Suppressor macrophage (primary cell): ENCODE measurements around the gene IL10RA.
A peak's percentile ranks its signal among the peaks of the same experiment; 100 is the strongest.
"Not testable (repeated sequence)": the region's sequence is repeated elsewhere in the genome, so short reads cannot be mapped to it uniquely, and the experiment has no call there.

Source experiments
- DNase-seq, 4 experiments: peaks; one replicate each; pipeline ENCODE4 v3.0.0-alpha.2; 2020 to 2022
- total RNA-seq, 17 experiments: gene quantifications; one replicate each; lab custom pipeline; 2026; ENCODE audit warnings: mixed read lengths in 6 of 17, inconsistent platforms in 3 of 17; lab: John Stamatoyannopoulos, UW

IL10RA gene
- 155 to 2,916 (median 306) reads per million in 17 experiments for total RNA-seq

- DNase-seq: peak; percentile 97 to 98 (median 98)
Measured at GRCh38 chr11:117985953-117986887, at the start of gene IL10RA. IL10RA (plus strand) TSS chr11:117986394; CDS start chr11:117986468, 74 bp downstream.

GRCh38 chr11:117936973-117937372, 49.2 kb upstream of the IL10RA start:
- DNase-seq: no peak

- no peak for DNase-seq
Measured at GRCh38 chr11:117940736-117941135, 45.5 kb upstream of the IL10RA start.

DNA sequence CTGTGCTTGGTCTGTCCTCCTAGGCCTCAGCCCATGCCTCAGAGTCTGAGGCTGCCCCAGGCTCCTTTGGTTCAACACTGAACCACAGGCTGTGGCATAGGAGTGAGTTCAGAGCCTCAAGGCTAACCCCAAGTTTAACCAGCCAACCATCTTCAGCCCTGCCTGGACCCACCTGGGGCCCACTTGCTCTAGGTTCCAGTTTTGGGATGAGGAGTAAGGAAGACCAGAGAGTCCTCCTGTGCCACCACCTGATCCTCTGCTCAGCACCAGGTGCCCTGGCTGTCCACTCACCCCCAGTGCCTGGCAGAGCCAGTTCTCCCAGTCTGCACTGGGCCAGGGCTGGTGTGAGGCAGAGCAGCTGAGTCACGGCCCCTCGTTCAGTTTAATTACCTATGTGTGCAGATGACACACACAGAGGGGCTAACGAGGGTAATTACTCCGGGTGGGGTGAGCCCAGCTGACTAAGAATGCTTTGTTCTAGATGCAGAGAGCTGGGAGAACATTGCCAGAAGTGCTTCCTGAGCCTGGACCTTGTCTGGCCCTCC, 45.0 kb upstream of the IL10RA start:
- no peak for DNase-seq

DNA sequence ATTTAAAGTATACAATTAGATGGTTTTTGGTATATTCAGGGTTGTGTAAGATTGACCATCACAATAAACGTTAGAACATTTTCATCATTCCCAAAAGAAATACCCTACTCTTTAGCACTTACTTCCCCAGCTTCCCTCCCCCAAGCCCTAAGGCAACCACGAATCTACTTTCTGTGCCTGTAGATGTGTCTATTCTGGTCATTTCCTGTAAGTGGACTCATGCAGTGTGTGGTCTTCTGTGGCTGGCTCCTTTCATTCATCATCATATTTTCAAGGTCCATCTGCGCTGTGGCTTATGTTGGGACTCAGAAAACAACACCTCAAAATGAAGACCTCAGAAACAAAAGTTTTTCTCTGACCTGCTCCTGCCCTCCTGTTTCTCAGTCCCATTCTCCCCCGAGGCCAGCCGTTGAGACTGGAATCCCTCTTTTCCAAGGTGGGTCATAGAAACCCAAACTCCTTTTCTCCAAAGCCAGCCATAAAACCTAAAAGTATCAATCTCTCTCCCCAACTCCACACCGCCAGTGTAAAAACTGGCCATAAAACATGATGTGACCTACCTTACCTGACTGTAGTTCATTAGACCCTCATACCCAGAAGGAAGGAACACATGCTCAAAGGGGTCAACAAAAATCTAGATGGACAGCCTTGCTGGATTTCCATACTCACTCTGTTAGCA, 44.1 kb upstream of the IL10RA start:
- DNase-seq: no peak

GRCh38 chr11:117944554-117944953, 41.6 kb upstream of the IL10RA start:
- no peak for DNase-seq

GRCh38 chr11:117945047-117945810, 41.0 kb upstream of the IL10RA start:
- DNase-seq: peak in 3 of 4 experiments; percentile 53 to 60 (median 60)

- DNase-seq: peak in 1 of 4 experiments; percentile 19
Measured at GRCh38 chr11:117946156-117946841, 39.9 kb upstream of the IL10RA start.

- DNase-seq: peak; percentile 95 to 96 (median 95)
Measured at GRCh38 chr11:117946842-117947526, 39.2 kb upstream of the IL10RA start.

DNA sequence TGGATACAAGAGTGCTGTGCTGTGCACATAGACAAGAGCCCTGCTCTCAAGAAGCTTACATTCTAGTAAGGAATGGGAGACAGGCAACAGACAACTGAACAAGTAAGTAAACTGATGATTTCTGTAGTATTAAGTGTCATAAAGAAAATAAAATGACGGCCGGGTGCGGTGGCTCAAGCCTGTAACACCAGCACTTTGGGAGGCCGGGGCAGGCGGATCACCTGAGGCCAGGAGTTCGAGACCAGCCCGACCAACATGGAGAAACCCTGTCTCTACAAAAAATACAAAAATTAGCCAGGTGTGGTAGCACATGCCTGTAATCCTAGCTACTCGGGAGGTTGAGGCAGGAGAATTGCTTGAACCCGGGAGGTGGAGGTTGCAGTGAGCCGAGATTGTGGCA, 38.4 kb upstream of the IL10RA start:
- DNase-seq: not testable (repeated sequence)

GRCh38 chr11:117948466-117948865, 37.7 kb upstream of the IL10RA start:
- not testable (repeated sequence) for DNase-seq

DNA sequence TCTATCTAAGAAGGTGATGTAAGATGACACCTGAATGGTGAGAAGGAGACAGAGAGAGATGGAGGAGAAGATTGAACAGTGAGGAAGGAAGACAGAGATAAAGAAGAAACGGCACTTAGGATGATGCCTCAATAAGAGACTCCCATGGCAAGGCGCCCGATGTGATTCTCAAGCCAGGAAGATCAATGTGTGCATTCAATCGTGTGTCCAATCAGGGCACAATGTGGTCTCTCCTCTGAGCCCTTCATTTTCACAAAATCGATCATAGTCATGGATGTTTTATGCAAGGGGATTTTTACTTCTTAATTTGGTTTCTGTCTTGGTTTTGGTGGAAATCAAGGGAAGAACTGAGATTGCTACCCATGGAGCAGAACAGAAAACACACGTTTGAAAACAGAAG, 37.1 kb upstream of the IL10RA start:
- DNase-seq: no peak

- DNase-seq: peak; percentile 31 to 58 (median 52)
Measured at GRCh38 chr11:117950301-117950700, 35.9 kb upstream of the IL10RA start.

DNA sequence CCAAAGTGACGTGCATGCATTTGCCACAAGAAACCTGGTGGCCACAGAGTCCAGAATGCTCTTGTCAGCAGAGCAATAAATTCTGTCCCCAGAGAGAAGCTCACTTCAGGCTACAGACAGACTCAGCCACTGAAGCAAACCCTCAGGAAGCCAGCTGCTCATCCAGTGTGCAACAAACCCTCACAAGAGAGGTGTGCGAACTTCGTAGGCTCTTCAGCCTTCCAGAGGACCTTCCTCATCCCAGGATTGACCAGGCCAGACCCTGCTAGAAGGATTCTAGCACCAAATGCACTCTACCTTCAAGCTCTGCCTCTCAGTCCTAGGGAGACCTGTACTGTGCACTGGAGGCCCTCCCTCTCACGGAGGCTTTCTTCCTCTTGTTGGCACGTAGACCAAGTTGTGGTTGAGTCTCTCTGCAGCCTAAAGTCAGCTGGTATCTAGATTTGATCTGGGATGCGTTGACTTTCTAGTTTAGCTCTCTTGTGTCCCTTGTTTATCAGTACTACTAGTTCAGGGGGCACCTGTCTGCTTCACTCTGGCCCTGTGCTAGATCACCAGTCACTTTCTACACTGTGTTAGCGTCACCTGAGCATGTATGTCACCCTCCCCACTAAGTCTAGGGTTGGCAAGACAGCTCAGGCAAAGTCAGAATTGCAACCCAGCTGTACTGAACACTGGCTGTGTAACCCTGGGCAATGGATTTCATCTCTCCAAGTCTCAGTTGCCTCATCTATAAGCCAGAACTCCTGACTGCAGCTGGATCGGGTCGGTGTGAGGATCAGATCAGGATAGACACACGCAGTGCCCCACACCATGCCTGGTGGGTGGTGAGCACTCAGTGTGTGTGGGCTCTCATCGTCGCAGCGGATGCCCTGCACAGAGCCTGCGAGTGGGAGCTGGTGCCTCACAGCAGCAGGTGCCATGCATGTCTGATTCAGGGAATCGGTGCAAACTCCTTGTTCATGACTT, 34.9 kb upstream of the IL10RA start:
- DNase-seq: peak; percentile 24 to 68 (median 59)

DNA sequence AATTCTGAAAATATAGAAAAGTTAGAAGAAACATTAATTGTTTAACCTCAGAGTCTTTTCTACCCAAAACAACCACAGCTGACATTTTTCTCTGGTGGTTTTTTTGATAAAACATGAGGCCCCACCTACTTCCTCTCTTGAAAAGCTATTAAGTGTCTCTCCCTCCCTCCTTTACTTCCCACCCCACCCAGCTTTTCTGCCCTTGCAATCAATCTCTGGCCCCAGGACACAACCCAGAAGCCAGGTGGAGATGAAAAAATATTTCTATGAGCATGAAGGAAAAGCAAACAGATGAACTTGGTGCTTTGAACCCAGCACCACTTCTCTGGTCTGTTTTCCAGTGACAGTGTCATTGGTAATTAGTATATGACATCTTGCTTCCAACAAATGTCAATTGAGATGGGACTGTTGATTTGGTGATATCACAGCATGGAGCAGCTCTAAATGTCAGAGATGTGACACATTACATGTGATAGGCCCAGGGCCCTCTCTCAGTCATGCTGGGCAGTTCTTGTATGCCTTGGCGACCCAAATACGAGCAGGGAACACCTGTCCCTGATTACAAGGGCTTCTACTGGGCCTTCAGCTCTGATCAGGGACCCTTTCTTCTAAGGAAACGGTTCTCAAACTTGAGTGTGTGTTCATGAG, 33.0 kb upstream of the IL10RA start:
- peak in 2 of 4 experiments; percentile 31 to 56 for DNase-seq

- no peak for DNase-seq
Measured at GRCh38 chr11:117958949-117959348, 27.2 kb upstream of the IL10RA start.

- DNase-seq: peak; percentile 41 to 82 (median 60)
Measured at GRCh38 chr11:117959438-117960149, 26.6 kb upstream of the IL10RA start.

DNA sequence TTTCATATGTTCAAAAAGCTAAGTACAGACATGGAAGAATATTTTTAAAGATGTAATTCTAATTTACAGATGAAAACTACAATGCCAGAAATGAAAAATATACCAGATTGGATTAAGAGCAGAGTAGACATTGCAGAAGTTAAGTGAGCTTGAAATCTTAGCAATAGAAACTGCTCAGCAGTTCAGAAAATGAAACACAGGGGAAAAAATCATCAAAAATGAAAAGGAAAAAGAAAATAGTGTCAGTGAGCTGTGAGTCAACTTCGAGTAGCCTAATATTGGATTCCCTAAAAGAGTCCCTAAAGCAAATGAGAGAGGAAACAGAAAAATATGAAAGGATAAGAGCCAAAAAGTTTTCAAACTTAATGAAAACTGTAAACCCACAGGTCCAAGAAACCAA, 25.8 kb upstream of the IL10RA start:
- no peak for DNase-seq

- DNase-seq: no peak
Measured at GRCh38 chr11:117961896-117962295, 24.3 kb upstream of the IL10RA start.
